GM18498 (cell line): ENCODE data around the gene PTPN18.
A peak's percentile ranks its signal among the peaks of the same experiment; 100 is the strongest.
"Not testable (repeated sequence)": the region's sequence is repeated elsewhere in the genome, so short reads cannot be mapped to it uniquely, and the experiment has no call there.

Experiments
- ATAC-seq: cut with Tn5 transposase; IDR thresholded peaks from one replicate; pipeline ENCODE4 v1.9.1; 2021; ENCODE audit warnings: mild to moderate bottlenecking, moderate library complexity; ENCODE audit not compliant: unreplicated experiment

The PTPN18 gene

DNA sequence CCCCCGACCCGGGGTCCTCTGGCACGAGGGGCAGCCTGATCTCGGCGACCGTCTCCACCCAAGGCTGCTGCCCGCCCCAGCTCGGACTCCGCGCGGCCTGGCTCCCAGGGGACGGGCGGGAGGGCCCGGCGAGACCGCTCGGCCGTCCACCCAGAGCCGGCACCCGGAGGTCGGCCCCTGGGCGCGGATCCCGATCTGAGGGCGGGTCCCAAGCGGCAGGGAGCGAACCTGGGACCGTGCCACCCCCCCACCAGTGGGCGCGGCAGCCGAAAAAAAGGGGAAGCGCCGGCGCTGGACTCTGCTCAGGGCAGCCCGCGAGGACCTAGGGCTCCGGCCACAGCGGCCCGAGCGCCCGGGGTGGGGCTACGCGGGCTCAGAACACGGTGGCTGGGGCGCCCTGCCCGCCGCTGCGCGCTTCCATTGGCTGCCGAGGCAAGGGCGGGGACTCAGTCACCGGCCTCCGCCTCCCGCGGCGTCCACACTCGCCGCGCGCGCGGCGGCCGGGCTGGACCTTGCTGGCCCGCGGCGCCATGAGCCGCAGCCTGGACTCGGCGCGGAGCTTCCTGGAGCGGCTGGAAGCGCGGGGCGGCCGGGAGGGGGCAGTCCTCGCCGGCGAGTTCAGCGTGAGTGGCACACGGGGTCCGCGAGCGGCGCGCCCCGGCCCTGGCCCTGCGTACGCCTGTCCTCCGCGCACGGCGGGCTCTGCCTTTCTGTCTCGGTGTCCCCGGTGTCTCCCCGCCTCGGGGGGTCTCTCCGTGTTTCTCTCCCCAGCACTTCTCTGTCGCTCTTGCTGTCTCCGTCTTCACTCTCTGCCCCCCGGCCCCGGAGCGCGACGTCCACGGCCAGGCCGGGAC, at the start of gene PTPN18:
Gene PTPN18 (plus strand): TSS at position 479 of the 854 bp plus-strand sequence. CDS start 52 bp downstream, at position 531.
- ATAC-seq, result peak; percentile 96

DNA sequence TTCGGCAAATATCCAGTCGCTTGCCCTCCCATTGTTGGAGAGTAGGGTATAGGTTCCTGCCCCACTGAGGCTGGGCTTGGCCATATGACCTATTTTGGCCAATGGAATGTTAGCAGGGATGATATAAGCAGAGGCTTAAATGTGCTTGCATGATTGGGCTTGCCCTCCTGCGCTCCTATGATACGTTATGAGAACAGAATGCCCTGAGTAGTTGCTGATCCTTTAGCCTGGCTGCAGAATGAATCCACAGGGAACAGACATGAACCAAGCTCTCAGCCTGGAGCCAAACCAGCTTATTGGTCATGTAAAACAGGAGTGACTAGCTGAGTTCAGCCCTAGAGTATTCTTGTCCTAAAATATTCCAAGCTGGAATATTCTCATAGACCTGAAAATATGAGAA, 48.0 kb upstream of the PTPN18 start:
- no peak for ATAC-seq

GRCh38 chr2:130310881-130311280, 45.0 kb upstream of the PTPN18 start:
- no peak for ATAC-seq

- ATAC-seq, result no peak
These were observed 42.0 kb upstream of the PTPN18 start for GRCh38 chr2:130313812-130314334.

- no peak for ATAC-seq
These were observed 41.5 kb upstream of the PTPN18 start for GRCh38 chr2:130314377-130314776.

- ATAC-seq, result no peak
These were observed 39.3 kb upstream of the PTPN18 start for GRCh38 chr2:130316596-130316995.

DNA sequence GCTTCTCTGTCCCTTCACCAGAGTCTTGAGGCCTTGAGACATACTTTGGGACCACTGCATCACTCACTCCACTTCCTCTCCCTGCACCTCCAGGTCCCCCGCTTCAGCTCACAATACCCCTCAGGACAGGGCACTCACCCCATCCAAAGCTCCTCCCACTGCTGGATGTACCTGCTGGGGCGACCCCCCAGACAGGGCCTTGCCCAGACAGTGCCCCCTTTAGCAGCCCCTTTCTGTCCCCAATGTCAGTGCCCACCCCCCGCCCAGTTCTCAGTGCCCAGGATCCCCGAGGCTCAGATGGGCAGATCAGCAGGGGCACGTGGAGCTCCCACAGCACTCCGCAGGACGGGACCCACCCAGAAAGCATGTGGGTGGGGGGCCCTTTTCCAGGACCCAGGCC, 37.0 kb upstream of the PTPN18 start:
- ATAC-seq, result no peak

DNA sequence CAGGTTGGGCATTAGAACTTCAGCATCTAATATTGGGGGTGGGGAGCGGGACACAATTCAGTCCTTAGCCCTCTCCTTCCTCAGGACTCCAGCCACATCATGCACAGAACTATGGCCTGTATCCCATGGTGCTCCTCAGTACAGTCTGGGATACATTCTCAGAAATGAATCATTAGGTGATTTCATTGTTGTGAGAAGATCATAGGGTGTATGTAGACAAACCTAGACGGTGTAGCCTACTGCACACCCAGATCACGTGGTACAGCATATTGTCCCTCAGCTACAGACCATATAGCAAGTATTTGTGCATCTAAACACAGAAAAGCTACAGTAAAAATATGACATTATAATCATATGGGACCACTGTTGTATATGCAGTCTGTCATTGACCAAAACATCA, 36.3 kb upstream of the PTPN18 start:
- no peak for ATAC-seq

DNA sequence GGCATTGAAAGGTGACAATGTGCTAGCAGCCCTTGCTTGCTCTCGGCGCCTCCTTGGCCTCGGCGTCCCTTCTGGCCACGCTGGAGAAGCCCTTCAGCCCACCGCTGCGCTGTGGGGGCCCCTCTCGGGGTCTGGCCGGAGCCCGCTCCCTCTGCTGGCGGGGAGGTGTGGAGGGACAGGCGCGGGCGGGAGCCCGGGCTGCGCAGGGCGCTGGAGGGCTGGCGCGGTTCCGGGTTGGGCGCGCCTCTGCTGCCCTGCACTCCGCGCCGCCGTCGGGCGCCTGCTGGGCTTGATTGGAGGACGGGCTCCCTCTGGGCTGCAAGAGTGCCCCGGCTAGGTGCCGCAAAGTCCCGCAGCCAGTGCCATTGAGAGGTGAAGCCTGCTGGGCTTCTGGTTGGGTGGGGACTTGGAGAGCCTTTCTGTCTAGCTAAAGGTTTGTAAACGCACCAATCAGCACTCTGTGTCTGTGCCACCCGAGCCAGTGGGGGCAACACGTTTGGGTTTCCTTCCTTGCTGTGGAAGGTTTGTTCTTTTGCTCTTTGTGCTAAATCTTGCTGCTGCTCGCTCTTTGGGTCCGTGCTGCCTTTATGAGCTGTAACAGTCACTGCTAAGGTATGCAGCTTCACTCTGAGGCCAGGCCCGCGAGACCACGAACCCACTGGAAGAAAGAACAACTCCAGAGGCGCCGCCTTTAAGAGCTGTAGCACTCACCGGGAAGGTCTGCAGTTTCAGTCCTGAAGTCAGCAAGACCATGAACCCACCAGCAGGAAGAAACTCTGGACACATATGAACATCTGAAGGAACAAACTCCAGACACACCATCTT, 27.9 kb upstream of the PTPN18 start:
- ATAC-seq, result no peak

DNA sequence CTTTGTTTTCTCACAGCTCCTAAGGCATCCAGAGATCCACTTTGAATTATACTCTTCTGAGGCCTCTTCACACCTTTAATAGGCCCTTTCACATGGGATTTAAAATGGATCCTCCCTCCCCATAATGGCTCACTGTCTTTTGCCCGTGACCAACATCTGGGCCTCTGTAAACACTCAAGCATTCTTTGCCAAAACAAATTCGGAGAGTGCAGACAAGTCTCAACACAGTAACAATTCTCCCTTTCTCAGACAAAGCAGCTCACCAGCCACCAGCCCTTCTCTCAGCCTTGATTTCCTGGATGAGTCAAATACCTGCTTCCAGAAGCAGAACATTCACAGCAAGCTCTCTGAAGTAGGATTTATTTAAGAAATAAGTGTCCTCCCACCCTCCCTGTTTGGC, 27.1 kb upstream of the PTPN18 start:
- ATAC-seq, result no peak

DNA sequence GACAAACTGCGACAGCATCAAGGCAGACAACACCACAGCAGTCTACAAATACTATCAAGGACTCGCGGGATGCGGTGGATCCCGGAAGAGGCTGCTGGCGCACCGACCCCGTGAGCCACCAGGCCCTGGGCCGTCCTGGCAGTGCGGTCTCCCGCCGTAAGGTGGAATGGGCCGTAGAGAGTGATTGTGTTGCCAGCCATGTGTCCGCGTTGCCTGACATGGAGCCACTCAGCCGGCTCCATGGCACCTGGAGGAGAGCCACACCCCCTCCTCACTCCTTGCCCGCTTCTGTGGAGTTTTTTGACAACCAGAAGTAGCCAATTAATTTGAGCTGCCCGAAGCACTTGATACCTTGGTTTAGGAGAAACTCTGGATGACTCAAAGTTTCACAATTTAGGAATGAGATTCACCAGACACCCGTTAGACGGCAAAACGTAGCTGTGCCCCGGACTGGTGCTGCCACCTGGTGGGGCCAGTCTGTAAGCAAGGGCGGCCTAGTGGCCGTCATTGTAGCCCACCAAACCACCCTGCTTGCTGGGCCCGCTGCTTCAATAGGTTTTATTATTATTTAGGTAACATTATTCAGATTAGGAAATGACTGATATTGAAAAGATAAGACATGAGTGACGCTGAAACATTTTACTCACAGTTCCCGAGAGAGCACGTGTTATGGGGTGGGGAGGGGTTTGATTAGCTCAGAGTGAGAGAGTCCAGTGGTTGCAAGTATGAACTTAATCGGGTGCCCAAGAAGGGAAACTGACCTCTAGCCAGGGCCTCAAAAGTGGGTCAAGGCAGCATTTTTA, 23.4 kb upstream of the PTPN18 start:
- ATAC-seq, result peak; percentile 92

DNA sequence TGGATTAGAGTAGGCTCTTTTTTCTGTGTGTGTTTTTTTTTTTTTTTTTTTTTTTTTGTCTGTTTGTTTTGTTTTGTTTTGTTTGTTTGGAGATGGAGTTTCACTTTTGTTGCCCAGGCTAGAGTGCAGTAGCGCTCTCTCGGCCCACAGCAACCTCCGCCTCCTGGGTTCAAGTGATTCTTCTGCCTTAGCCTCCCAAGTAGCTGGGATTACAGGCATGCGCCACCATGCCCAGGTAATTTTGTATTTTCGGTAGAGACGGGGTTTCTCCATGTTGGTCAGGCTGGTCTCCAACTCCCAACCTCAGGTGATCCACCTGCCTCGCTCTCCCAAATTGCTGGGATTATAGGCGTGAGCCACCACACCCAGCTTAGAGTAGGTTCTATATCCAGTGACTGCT, 22.6 kb upstream of the PTPN18 start:
- not testable (repeated sequence) for ATAC-seq

GRCh38 chr2:130334026-130334425, 21.8 kb upstream of the PTPN18 start:
- no peak for ATAC-seq

DNA sequence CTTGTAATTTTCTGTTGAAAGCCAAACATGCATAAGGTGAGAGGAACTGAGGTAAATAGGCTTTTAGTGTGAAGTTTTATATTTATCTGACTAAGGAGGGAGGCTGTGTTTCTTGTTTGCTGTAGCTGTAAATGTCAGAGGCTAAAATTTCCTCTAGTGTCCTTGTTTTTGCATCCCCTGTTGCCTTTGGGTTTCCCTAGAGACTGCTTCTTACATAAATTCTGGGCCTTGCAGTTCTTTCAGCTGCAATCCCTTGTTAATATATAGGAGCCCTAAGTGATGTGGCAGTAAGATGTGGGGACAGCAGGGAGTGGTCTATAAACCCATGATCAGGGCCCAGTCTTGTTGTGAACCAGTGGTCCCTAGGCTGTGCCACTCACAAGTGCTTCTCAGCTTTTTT, 20.6 kb upstream of the PTPN18 start:
- no peak for ATAC-seq

DNA sequence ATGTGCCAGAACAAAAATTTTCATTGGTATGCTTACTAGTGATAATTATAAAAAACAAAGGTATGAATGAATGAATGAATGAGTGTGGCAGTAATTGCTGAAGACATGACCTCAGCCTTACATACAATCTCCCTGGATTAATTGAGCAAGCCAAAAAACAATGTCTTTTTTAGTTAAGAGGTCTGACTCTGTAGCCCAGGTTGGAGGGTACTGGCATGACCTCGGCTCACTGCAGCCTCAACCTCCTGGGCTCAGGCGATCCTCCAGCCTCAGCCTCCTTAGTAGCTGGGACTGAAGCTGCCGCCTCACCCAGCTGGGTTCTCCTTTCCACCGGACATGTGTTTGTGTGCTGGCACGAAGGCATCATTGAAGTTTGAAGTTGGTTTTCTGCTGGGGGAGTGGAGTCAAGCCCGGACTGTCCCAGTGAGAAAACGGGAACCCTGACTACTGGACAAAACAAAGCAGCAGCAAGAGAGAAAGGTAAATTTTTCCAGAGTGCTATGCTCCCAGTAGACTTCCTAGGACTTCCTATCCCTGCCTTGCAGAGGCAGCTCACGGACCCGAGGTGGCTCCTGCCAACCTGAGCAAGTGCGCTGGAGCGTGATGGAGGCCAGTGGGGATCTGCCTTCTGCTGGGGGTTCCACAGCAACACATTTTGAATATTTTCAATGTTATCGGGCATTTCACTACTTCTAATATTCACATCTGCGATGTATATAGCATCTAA, 19.5 kb upstream of the PTPN18 start:
- ATAC-seq, result no peak

GRCh38 chr2:130336877-130337734, 18.8 kb upstream of the PTPN18 start:
- ATAC-seq, result no peak

GRCh38 chr2:130337735-130338325, 18.0 kb upstream of the PTPN18 start:
- ATAC-seq, result no peak

DNA sequence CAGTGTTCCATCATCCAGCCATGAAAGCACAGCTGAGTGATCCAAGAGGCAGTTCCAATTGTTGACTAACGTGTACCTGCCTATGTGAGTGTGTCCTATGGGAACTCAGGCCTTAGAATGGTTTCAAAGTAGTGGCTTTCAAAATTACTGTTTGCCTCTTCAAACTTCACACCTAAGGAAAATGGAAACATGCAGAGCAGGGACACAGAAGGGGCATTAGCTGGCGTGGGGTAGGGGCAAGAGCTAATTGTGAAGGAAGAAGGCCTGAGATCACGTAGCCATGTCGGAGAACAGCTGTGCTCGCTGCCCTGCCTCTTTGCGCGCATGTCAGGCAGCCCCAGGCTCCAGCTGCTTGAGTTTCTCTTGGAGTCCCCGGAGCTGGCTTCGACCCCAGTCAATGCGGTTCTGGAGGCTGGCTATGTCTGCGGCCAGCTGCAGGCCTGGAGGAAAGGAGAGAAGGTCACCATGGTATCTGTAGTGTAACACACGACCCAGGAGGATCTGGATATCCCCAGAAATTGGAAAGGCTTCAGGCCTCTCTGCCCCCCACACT, 17.0 kb upstream of the PTPN18 start:
- ATAC-seq, result no peak
